Measurements from ENCODE around the gene LHFPL3.
A peak's percentile ranks its signal among the peaks of the same experiment; 100 is the strongest.
"Not testable (repeated sequence)": the region's sequence is repeated elsewhere in the genome, so short reads cannot be mapped to it uniquely, and the experiment has no call there.

Gene LHFPL3

GRCh38 chr7:104909096-104909495 is 580.7 kb downstream of the LHFPL3 start:
- no peaks in the 10 kb centered on the region for H3K4me1 ChIP-seq
- H3K36me3 ChIP-seq = no peaks in the 10 kb centered on the region
- H3K9ac ChIP-seq = no peak overlapping the region
- no peak overlapping the region for H3K4me2 ChIP-seq
- H3K4me3 ChIP-seq = no peak overlapping the region
- H3K27me3 ChIP-seq = no peaks in the 10 kb centered on the region
- no peak for TF ChIP-seq Cebpa-rat (IDR thresholded peaks at IDR 0.05)
- H4K20me1 ChIP-seq = no peaks in the 10 kb centered on the region
- H3K9me3 ChIP-seq = no peaks in the 10 kb centered on the region
- no peak overlapping the region for H3K27ac ChIP-seq

GRCh38 chr7:104914421-104914820 is 586.0 kb downstream of the LHFPL3 start:
- Histone ChIP-seq H3K4me3 (no peak overlapping the region), H3K9ac (no peak overlapping the region), H3K27ac (no peak overlapping the region), H3K4me1 (no peaks in the 10 kb centered on the region), H3K9me3 (no peaks in the 10 kb centered on the region), H3K27me3 (no peaks in the 10 kb centered on the region), H3K36me3 (no peaks in the 10 kb centered on the region), H4K20me1 (no peaks in the 10 kb centered on the region), H3K4me2 (no peak overlapping the region)
- TF ChIP-seq Cebpa-rat (IDR thresholded peaks at IDR 0.05) = no peak

GRCh38 chr7:104921596-104921995 is 593.2 kb downstream of the LHFPL3 start:
- no peak for TF ChIP-seq Cebpa-rat (IDR thresholded peaks at IDR 0.05)
- Histone ChIP-seq H3K9me3 (no peaks in the 10 kb centered on the region), H3K4me1 (peaks cover 10% of the 10 kb centered on the region), H4K20me1 (no peaks in the 10 kb centered on the region), H3K4me2 (no peak overlapping the region), H3K27ac (no peak overlapping the region), H3K4me3 (no peak overlapping the region), H3K27me3 (no peaks in the 10 kb centered on the region), H3K9ac (no peak overlapping the region), H3K36me3 (no peaks in the 10 kb centered on the region)

GRCh38 chr7:104922182-104923009 is 594.0 kb downstream of the LHFPL3 start:
- Histone ChIP-seq H3K4me2 (no peak overlapping the region), H3K4me1 (peaks cover 14% of the 10 kb centered on the region), H3K27ac (no peak overlapping the region), H3K9me3 (no peaks in the 10 kb centered on the region), H3K27me3 (no peaks in the 10 kb centered on the region), H4K20me1 (no peaks in the 10 kb centered on the region), H3K4me3 (no peak overlapping the region), H3K9ac (no peak overlapping the region), H3K36me3 (no peaks in the 10 kb centered on the region)
- no peak for TF ChIP-seq Cebpa-rat (IDR thresholded peaks at IDR 0.05)

GRCh38 chr7:104923010-104923421 is 594.6 kb downstream of the LHFPL3 start:
- H3K4me2 ChIP-seq = peak overlapping the region; percentile 50
- no peak overlapping the region for H3K4me3 ChIP-seq
- H3K27ac ChIP-seq = peak overlapping the region; percentile 40; the same call in 1 of the 2 replicates

GRCh38 chr7:104926189-104926588 is 597.8 kb downstream of the LHFPL3 start:
- not testable (repeated sequence) for H3K27me3 ChIP-seq, H3K36me3 ChIP-seq, H3K27ac ChIP-seq, H3K9ac ChIP-seq, H3K4me3 ChIP-seq, H3K4me2 ChIP-seq, H3K9me3 ChIP-seq, H4K20me1 ChIP-seq
- H3K4me1 ChIP-seq = peaks cover 20% of the 10 kb centered on the region

More at GRCh38 chr7:104923010-104923421, 594.6 kb downstream of the LHFPL3 start:
- no peaks in the 10 kb centered on the region for H3K27me3 ChIP-seq
- TF ChIP-seq Cebpa-rat (IDR thresholded peaks at IDR 0.05) = no peak
- H4K20me1 ChIP-seq = no peaks in the 10 kb centered on the region
- H3K9me3 ChIP-seq = no peaks in the 10 kb centered on the region
- H3K36me3 ChIP-seq = no peaks in the 10 kb centered on the region
- peaks cover 15% of the 10 kb centered on the region for H3K4me1 ChIP-seq
- H3K9ac ChIP-seq = no peak overlapping the region

GRCh38 chr7:104926601-104927041 is 598.2 kb downstream of the LHFPL3 start:
- no peak overlapping the region for H3K9ac ChIP-seq
- H3K9me3 ChIP-seq = no peaks in the 10 kb centered on the region
- peaks cover 24% of the 10 kb centered on the region for H3K4me1 ChIP-seq
- no peaks in the 10 kb centered on the region for H3K36me3 ChIP-seq
- no peak overlapping the region for H3K4me3 ChIP-seq
- no peak overlapping the region for H3K4me2 ChIP-seq
- no peak for TF ChIP-seq Cebpa-rat (IDR thresholded peaks at IDR 0.05)
- H3K27ac ChIP-seq = no peak overlapping the region
- H3K27me3 ChIP-seq = no peaks in the 10 kb centered on the region
- no peaks in the 10 kb centered on the region for H4K20me1 ChIP-seq

- H3K4me2 ChIP-seq = peak overlapping the region; percentile 15; the same call in 1 of the 2 replicates
- H3K36me3 ChIP-seq = no peaks in the 10 kb centered on the region
- TF ChIP-seq Cebpa-rat (IDR thresholded peaks at IDR 0.05) = no peak
These were observed 598.7 kb downstream of the LHFPL3 start for GRCh38 chr7:104927055-104927454.

GRCh38 chr7:104928721-104929400 is 600.5 kb downstream of the LHFPL3 start:
- no peaks in the 10 kb centered on the region for H3K27me3 ChIP-seq
- no peak for TF ChIP-seq Cebpa-rat (IDR thresholded peaks at IDR 0.05)
- H3K27ac ChIP-seq = no peak overlapping the region
- no peaks in the 10 kb centered on the region for H4K20me1 ChIP-seq
- no peaks in the 10 kb centered on the region for H3K36me3 ChIP-seq
- H3K9ac ChIP-seq = no peak overlapping the region
- H3K4me3 ChIP-seq = no peak overlapping the region
- no peaks in the 10 kb centered on the region for H3K9me3 ChIP-seq
- H3K4me1 ChIP-seq = peaks cover 35% of the 10 kb centered on the region
- H3K4me2 ChIP-seq = no peak overlapping the region

More at GRCh38 chr7:104927055-104927454, 598.7 kb downstream of the LHFPL3 start:
- Histone ChIP-seq H3K9me3 (no peaks in the 10 kb centered on the region), H3K27ac (no peak overlapping the region), H3K4me3 (no peak overlapping the region), H3K9ac (no peak overlapping the region), H4K20me1 (no peaks in the 10 kb centered on the region), H3K27me3 (no peaks in the 10 kb centered on the region), H3K4me1 (peaks cover 27% of the 10 kb centered on the region)

GRCh38 chr7:104929921-104930320 is 601.5 kb downstream of the LHFPL3 start:
- Histone ChIP-seq H3K4me1 (peaks cover 45% of the 10 kb centered on the region), H3K27ac (no peak overlapping the region)

More at GRCh38 chr7:104929921-104930320, 601.5 kb downstream of the LHFPL3 start:
- no peaks in the 10 kb centered on the region for H3K9me3 ChIP-seq
- no peak overlapping the region for H3K4me2 ChIP-seq
- H3K36me3 ChIP-seq = no peaks in the 10 kb centered on the region
- no peak for TF ChIP-seq Cebpa-rat (IDR thresholded peaks at IDR 0.05)
- H4K20me1 ChIP-seq = no peaks in the 10 kb centered on the region
- H3K9ac ChIP-seq = no peak overlapping the region
- no peak overlapping the region for H3K4me3 ChIP-seq
- no peaks in the 10 kb centered on the region for H3K27me3 ChIP-seq

Data from BLaER1 (cell line).